ENCODE data around the gene RBM38. TPM values are rescaled to one million over a fixed set of nuclear protein-coding genes. Genes with fewer than 3 reads are reported as not detected.
A peak's percentile ranks its signal among the peaks of the same experiment; 100 is the strongest.
"Not testable (repeated sequence)": the region's sequence is repeated elsewhere in the genome, so short reads cannot be mapped to it uniquely, and the experiment has no call there.

RBM38 gene
- total RNA-seq, 1 donor from 2014 or later, result 16.6 TPM

DNA sequence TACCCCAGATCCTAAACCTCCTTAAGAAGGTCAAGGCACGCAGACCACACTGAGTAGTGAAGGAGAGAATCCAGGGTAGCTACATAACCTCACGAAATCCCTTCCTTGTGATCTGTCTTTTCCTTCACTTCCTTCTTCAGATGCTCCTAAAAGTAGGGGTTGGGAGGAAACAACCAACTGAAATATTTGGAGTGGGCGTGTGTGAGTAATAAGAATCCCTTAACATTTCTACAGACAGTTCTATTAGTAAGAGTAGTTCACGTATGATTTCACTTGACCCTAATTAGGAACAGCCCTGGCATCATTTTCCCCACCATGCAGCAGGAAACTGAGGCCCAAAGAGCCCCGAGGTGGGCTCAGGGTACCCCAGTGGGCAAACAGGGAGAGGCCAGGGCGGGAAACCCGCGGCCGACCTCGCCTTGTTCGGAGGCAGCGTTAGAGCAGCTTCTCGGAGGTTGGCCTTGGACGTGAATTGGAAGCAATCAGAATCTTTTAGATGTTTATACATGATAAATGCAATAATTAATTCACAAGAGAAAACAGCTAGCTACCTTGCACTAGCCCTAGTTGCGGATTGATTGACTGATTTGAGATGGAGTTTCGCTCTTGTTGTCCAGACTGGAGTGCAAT lies 41.0 kb upstream of the RBM38 start:
- TF ChIP-seq, protein P1, sequence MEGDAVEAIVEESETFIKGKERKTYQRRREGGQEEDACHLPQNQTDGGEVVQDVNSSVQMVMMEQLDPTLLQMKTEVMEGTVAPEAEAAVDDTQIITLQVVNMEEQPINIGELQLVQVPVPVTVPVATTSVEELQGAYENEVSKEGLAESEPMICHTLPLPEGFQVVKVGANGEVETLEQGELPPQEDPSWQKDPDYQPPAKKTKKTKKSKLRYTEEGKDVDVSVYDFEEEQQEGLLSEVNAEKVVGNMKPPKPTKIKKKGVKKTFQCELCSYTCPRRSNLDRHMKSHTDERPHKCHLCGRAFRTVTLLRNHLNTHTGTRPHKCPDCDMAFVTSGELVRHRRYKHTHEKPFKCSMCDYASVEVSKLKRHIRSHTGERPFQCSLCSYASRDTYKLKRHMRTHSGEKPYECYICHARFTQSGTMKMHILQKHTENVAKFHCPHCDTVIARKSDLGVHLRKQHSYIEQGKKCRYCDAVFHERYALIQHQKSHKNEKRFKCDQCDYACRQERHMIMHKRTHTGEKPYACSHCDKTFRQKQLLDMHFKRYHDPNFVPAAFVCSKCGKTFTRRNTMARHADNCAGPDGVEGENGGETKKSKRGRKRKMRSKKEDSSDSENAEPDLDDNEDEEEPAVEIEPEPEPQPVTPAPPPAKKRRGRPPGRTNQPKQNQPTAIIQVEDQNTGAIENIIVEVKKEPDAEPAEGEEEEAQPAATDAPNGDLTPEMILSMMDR (IDR thresholded peaks at IDR 0.05; ENCODE audit: partially characterized antibody, unreplicated experiment), result no peak
- no peak for DNase-seq
- peak overlapping the region; percentile 38 for H3K4me3 Mint-ChIP-seq (ENCODE audit: unreplicated experiment)
- no peaks in the 10 kb centered on the region for H3K36me3 Mint-ChIP-seq (ENCODE audit: unreplicated experiment)
- peaks cover 6% of the 10 kb centered on the region for H3K4me1 Mint-ChIP-seq (ENCODE audit: low read depth, unreplicated experiment)
- peaks cover 7% of the 10 kb centered on the region for H3K9me3 Mint-ChIP-seq (ENCODE audit: unreplicated experiment)
- peaks cover 4% of the 10 kb centered on the region for H3K27me3 Mint-ChIP-seq (ENCODE audit: unreplicated experiment)
- no peak overlapping the region for H3K27ac Mint-ChIP-seq (ENCODE audit: unreplicated experiment)

DNA sequence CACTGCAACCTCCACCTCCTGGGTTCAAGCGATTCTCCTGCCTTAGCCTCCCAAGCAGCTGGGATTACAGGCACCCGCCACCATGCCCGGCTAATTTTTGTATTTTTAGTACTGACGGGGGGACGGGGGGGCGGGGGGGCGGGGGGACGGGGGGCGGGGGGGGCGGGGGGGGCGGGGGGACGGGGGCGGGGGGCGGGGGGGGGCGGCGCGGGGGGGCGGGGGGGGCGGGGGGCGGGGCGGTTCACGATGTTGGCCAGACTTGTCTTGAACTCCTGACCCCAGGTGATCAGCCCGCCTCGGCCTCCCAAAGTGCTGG lies 40.5 kb upstream of the RBM38 start:
- H3K27me3 Mint-ChIP-seq (ENCODE audit: unreplicated experiment); H3K9me3 Mint-ChIP-seq (ENCODE audit: unreplicated experiment); H3K36me3 Mint-ChIP-seq (ENCODE audit: unreplicated experiment); H3K4me1 Mint-ChIP-seq (ENCODE audit: low read depth, unreplicated experiment); DNase-seq; H3K27ac Mint-ChIP-seq (ENCODE audit: unreplicated experiment): not testable (repeated sequence)
- H3K4me3 Mint-ChIP-seq (ENCODE audit: unreplicated experiment), result peak overlapping the region; percentile 95

DNA sequence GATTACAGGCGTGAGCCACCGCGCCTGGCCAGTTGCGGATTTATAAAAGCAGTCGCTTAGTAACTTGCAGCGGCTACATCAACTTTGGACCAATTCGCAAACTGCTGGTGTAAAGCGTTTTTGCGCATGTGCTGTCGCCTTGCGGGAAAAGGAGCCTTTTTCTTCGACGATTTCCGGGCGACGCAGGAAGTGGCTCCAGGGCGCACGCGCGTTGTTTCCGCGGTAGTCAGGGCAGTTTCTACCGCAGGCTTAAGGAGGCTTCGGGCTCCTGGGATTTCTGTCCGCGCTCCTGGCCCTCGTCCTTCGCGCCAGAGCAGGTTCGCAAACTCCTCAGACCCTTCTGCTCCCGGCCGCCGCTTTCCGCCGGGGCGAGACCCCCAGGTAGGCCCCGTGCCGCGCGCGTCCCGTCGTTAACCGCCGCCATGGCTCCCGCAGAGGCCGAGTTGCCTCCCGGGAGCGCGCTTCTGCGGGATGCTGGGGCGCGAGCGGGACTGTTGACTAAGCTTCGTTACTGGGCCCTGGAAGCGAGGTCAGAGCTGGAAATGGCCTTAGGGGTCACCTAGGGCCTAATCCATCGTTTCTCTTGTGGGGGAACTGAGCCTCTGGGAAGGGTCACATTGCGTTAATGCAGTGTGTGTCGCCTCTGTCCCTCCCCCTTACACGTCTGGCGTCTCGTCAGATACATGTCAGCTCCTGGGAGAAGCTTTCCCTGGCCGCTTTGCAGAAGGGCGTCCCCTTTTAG lies 40.0 kb upstream of the RBM38 start, which contains the start of gene RAE1:
TSS of gene RAE1 (plus strand) at position 214 of the 742 bp plus-strand sequence. CDS start 2,784 bp downstream, outside the sequence.
- peak; percentile 95 for DNase-seq
- Mint-ChIP-seq H3K27ac (ENCODE audit: unreplicated experiment) (peak within 1 kb of the TSS; percentile 77), H3K4me1 (ENCODE audit: low read depth, unreplicated experiment) (peaks cover 6% of the 10 kb centered on the region), H3K4me3 (ENCODE audit: unreplicated experiment) (peak within 1 kb of the TSS; percentile 95), H3K36me3 (ENCODE audit: unreplicated experiment) (no peaks in the 10 kb centered on the region), H3K9me3 (ENCODE audit: unreplicated experiment) (peaks cover 7% of the 10 kb centered on the region), H3K27me3 (ENCODE audit: unreplicated experiment) (peaks cover 4% of the 10 kb centered on the region)
- TF ChIP-seq, protein P1 (IDR thresholded peaks at IDR 0.05; ENCODE audit: partially characterized antibody, unreplicated experiment), result no peak

DNA sequence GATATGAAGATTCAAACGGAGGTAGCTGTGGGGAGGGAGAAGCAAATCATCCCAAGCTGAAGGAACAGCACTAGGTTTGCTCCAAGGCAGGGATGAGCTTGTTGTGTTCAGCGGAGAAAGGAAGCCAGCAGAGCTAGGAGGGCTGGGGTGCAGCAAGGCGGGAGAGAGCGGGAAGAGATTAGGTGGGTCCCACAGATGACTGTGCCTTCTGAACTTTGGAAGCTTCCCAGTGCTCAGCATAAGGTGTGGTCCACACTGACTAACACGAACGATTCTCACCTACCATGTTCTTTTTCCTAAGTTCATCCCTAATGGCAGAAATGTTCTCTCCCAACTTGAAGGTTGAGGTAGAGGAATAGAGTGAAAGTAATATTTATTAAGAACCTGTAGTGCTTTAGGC lies 38.9 kb upstream of the RBM38 start:
- H3K36me3 Mint-ChIP-seq (ENCODE audit: unreplicated experiment), result no peaks in the 10 kb centered on the region
- H3K4me1 Mint-ChIP-seq (ENCODE audit: low read depth, unreplicated experiment), result peaks cover 6% of the 10 kb centered on the region
- no peak overlapping the region for H3K27ac Mint-ChIP-seq (ENCODE audit: unreplicated experiment)
- H3K9me3 Mint-ChIP-seq (ENCODE audit: unreplicated experiment), result peaks cover 7% of the 10 kb centered on the region
- DNase-seq, result no peak
- H3K4me3 Mint-ChIP-seq (ENCODE audit: unreplicated experiment), result peak overlapping the region; percentile 95
- TF ChIP-seq, protein P1 (IDR thresholded peaks at IDR 0.05; ENCODE audit: partially characterized antibody, unreplicated experiment), result no peak
- H3K27me3 Mint-ChIP-seq (ENCODE audit: unreplicated experiment), result peaks cover 4% of the 10 kb centered on the region

DNA sequence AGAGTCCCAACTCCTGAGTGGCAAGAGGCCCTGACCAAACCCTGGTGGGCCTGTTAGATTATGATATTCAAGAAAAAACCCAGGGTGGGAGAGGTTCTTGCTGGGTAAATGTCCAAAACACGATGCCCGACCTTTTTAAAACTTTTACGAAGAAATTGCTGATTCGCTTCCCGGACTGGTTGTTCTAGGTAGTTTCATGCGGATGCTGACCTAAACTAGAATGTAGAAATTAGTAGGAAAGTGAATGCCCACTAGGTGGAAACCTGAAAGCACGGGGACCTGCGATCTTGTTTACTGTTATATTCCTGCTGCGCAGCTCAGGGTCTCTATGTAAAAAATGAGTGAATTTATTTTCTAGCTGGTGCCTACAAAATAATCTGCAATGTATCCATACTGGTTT lies 37.8 kb upstream of the RBM38 start:
- TF ChIP-seq, protein P1 (IDR thresholded peaks at IDR 0.05; ENCODE audit: partially characterized antibody, unreplicated experiment), result no peak
- H3K27ac Mint-ChIP-seq (ENCODE audit: unreplicated experiment), result no peak overlapping the region
- H3K36me3 Mint-ChIP-seq (ENCODE audit: unreplicated experiment), result no peaks in the 10 kb centered on the region
- H3K27me3 Mint-ChIP-seq (ENCODE audit: unreplicated experiment), result peaks cover 4% of the 10 kb centered on the region
- H3K9me3 Mint-ChIP-seq (ENCODE audit: unreplicated experiment), result peaks cover 4% of the 10 kb centered on the region
- H3K4me3 Mint-ChIP-seq (ENCODE audit: unreplicated experiment), result peak overlapping the region; percentile 45
- no peak for DNase-seq
- peaks cover 6% of the 10 kb centered on the region for H3K4me1 Mint-ChIP-seq (ENCODE audit: low read depth, unreplicated experiment)

Measured in glutamatergic neuron (in vitro differentiated cells).